WI38 (cell line): ENCODE data around the gene GRID2.

Experiments
- H3K4me3 ChIP-seq: 2 replicates; pipeline ENCODE4 v1.5.1; 2011; ENCODE audit warnings: low read depth, mild to moderate bottlenecking, control low read depth, low read length
- TF ChIP-seq, protein P1 (sequence below): IDR thresholded peaks from 2 replicates; pipeline ENCODE4 v1.5.1; 2012; ENCODE audit warnings: low read depth, mild to moderate bottlenecking, control low read depth, low read length

Gene GRID2

DNA sequence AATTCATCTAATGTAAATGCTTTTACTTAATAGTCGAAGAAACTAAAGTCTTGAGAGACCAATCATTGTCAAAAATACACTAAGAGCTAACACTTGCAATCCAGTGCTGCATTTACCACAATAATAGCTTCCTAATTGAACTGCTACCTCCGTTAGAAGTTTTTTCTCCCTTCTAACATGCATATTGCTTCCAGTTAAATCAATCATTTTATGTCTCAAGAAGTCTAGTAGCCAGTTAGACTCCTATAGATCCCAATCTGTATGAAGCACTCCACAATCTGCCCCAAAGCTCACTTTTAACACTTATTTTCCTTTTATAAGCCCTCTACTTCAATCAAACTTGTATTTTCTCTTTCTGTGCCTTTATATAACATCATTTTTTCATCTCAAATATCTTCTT lies 41.4 kb upstream of the GRID2 start:
- H3K4me3 ChIP-seq: no peak overlapping the region
- TF ChIP-seq, protein P1, sequence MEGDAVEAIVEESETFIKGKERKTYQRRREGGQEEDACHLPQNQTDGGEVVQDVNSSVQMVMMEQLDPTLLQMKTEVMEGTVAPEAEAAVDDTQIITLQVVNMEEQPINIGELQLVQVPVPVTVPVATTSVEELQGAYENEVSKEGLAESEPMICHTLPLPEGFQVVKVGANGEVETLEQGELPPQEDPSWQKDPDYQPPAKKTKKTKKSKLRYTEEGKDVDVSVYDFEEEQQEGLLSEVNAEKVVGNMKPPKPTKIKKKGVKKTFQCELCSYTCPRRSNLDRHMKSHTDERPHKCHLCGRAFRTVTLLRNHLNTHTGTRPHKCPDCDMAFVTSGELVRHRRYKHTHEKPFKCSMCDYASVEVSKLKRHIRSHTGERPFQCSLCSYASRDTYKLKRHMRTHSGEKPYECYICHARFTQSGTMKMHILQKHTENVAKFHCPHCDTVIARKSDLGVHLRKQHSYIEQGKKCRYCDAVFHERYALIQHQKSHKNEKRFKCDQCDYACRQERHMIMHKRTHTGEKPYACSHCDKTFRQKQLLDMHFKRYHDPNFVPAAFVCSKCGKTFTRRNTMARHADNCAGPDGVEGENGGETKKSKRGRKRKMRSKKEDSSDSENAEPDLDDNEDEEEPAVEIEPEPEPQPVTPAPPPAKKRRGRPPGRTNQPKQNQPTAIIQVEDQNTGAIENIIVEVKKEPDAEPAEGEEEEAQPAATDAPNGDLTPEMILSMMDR: no peak

DNA sequence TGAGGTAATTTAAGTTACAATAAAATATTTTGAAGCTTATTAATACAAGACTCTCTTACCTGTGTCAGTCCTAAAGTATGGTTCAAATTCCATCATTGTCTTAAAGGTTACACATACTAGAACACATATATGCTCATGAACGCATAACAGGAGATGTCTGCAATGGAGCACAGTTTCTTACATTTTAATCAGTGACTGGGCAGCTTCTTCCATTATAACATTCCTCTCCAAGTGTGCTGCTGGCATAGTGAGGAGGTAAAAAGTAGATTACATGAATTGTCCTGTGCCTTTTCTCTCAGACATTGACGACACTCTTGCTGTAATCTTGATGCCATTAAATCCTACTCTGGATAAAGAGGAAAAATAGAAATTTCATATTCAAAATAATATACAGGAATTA lies 40.8 kb upstream of the GRID2 start:
- H3K4me3 ChIP-seq: no peak overlapping the region
- TF ChIP-seq, protein P1: no peak

DNA sequence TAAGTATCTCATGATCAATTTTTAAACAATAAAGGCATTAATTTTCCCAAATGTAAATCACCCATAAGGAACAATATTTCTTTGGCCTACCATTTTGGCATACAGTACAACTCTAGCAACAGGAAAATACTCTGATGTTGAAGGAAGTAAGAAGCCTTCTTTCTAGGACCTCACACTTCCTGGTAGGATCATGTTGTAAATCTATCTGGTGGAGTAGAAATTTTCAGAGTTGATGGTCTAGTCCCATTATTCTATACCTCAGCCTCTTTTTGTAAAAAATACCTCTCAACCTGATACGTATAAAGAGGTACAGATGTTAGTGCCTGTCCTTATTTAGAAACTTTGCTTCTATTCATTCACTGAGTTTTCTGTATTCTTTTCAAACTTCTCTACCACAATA lies 40.2 kb upstream of the GRID2 start:
- no peak overlapping the region for H3K4me3 ChIP-seq
- TF ChIP-seq, protein P1: no peak

DNA sequence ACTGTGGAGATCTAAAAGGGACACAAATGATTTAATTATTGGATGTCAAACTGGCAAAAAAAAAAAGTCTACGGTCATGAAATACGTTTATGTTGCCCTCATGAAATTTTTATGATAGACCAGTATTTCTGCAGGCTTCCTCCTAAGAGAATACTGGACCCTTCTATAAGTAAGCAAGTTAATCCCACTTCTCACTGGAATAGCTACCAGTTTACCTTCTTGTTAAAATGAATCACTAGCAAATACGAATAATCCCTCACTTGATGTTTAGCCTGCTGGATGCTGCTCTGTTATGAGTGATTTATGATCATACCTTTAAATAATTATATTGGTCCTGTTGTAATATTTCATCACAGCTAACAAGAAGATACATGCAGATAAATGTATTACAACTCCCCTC lies 39.6 kb upstream of the GRID2 start:
- TF ChIP-seq, protein P1: no peak
- no peak overlapping the region for H3K4me3 ChIP-seq

DNA sequence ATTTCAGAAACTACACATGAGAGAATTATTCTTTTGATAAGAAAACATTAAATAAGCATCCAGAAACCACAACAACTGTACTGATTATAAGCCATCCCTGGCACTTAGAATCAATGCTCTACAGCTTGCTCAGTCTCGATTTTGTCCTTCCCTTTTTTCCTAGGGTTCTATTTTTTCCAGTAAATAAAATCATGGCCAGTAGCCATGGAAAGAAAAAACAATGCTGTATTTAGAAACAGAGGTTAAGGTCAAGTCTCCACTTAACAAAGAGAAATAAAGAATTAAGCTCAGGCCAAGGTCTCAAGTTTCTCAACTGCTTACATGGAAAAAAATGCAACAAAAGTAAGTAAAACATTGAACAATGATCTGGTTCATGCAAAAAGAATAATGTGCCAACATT lies 38.7 kb upstream of the GRID2 start:
- no peak overlapping the region for H3K4me3 ChIP-seq
- TF ChIP-seq, protein P1: no peak

DNA sequence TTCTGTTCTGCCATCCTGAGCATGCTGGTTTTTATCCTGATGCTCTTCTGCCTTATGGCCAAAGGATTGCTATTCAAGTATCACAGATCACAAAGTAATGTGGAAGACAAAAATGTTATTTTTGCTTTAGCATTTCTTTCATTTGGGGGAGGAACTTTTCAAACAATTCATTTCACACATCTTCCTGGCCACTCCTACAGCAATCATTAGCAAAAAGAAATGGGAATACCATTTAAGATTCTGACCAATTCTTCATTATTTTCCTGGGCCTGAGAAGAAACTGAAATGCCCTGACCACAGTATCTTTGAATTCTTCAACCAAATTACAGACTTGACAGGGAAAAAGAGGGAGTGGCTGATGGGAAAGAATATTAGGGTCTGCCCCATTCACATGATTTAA lies 38.0 kb upstream of the GRID2 start:
- H3K4me3 ChIP-seq: no peak overlapping the region
- TF ChIP-seq, protein P1: no peak

DNA sequence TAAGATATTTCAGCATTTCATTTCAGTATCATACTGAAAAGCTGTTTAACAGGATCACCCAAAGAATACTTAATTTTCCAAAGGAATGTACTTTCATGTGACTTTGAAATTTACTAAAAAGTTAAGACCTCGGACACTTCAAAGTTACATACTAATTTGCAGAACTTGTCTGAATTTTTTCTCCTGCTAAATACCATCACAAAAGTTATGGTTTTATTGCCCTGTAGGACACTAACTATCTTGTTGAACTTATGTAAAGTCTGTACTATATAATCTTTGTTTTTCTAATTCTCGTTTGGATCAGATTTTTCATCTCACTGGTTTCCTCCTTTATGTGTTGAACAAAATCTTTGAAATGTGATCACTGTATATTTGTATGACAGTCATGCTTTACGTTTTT lies 37.2 kb upstream of the GRID2 start:
- TF ChIP-seq, protein P1: no peak

More for the DNA sequence above, 37.2 kb upstream of the GRID2 start:
- H3K4me3 ChIP-seq: no peak overlapping the region
